ENCODE data around the gene CTIF. TPM values are rescaled to one million over a fixed set of nuclear protein-coding genes. Genes with fewer than 3 reads are reported as not detected.

The CTIF gene
- total and polyA plus RNA-seq, 4 donors, result 10.6 to 26.7 (median 12.3) TPM

GRCh38 chr18:48535956-48536355, 2.9 kb upstream of the CTIF start (continued):
- TF ChIP-seq REST (IDR thresholded peaks at IDR 0.05) (no peak), RXRA (IDR thresholded peaks at IDR 0.05) (no peak), RAD21 (IDR thresholded peaks at IDR 0.05) (no peak)

DNA sequence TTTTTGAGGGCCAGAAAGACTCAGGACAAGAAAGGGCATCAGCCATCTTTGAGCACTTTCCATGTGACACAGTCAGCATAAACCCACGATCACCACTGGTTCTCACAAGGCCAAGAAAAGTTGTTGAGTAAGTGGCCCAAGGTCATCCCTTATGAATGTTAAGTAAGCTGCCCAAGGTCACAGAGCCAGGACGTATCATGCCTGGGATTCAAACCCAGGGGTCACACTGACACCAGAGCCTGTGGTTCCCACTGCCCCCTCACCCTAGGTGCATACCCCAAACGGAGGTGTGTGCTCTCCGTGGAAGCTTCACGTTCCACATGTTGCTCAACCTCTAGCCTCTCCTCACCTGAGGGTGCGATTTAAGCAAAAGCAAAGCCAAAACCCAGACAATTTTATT, 2.3 kb upstream of the CTIF start:
- no peaks in the 10 kb centered on the region for H3K36me3 ChIP-seq (ENCODE audit: control insufficient read depth in 4 of 4, insufficient read depth in 3 of 4, low read depth in 1 of 4, low read length in 3 of 4)
- no peak overlapping the region for H3K9ac ChIP-seq (ENCODE audit: low read depth in 1 of 2, low read length in 2 of 2)
- no peaks in the 10 kb centered on the region for H3K9me3 ChIP-seq (ENCODE audit: control insufficient read depth in 4 of 4, low read length in 3 of 4)
- no peaks in the 10 kb centered on the region for H3K27me3 ChIP-seq (ENCODE audit: control insufficient read depth in 4 of 4, insufficient read depth in 4 of 4, low read length in 3 of 4)
- no peak overlapping the region for H3K4me3 ChIP-seq (ENCODE audit: low read depth in 1 of 3, low read length in 3 of 3)
- no peak overlapping the region for H3K27ac ChIP-seq (ENCODE audit: low read depth in 1 of 2, low read length in 2 of 2)
- H3K4me1 ChIP-seq (ENCODE audit: control insufficient read depth in 4 of 4, insufficient read depth in 4 of 4, low read length in 3 of 4), result peaks cover 0 to 15% (median 9%) of the 10 kb centered on the region in 4 donors
- TF ChIP-seq SP1 (IDR thresholded peaks at IDR 0.05) (no peak), NR2F2 (IDR thresholded peaks at IDR 0.05) (no peak), FOXA2 (IDR thresholded peaks at IDR 0.05) (no peak), FOXA1 (IDR thresholded peaks at IDR 0.05) (no peak), JUND (IDR thresholded peaks at IDR 0.05) (no peak)
- WGBS, result 77% methylated on average over 6 of the region's 6 CpGs
- DNase-seq (ENCODE audit: low spot score), result no peak

DNA sequence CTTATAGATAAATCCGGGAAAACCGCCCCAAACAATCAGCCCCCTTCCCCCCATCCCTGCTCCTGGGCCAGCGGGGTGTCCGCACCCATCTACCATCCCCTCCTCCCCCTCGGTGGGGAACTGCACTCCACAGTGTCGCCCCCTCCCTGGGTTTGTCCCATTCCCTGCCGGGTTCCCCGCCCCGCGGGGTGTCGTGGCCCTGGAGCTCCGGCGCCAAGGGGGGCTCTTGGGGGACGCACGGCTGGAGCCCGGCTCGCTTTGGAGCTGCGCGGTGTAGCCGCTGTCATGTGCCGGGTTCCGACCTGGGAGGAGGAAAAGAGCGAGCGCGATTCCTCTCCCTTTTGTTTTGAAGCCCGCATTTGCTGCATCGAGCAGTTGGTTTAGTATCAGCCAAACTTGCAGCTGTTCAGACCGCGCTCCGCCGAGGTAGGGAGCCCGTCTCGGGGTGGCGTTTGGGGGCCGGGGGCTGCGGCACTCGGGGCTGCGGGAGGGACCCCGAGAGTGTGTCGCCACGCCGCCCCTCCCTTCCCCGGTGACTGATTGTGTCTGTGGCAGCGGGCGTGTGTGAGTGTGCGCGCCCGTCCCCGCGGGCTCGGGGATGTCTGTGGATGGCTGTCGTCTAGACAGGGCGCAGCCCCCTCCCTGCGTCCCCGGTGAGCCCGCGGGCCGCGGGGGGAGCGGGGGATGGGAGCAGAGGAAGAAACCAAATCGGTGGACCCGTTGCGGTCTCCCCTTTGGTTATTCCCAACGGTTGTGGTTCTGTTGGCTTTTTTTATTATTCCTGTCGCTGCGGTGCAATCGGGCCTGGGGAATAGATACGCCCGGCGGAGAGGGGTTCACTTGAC, 797 bp downstream of the CTIF start:
- TF ChIP-seq TAF1 (conservative IDR thresholded peaks at IDR 0.05) (no peak), CTCF (IDR thresholded peaks at IDR 0.05; ENCODE audit: low read depth, low read length, missing input control) (no peak), MAX (IDR thresholded peaks at IDR 0.05) (no peak), SP1 (IDR thresholded peaks at IDR 0.05) (no peak), YY1 (IDR thresholded peaks at IDR 0.05) (no peak), JUND (IDR thresholded peaks at IDR 0.05) (no peak), ZBTB33 (IDR thresholded peaks at IDR 0.05) (no peak), REST (IDR thresholded peaks at IDR 0.05) (no peak), EGR1 (IDR thresholded peaks at IDR 0.05; ENCODE audit: low read depth in 2 of 2) (no peak), HNF4G (IDR thresholded peaks at IDR 0.05) (no peak), NR2F2 (IDR thresholded peaks at IDR 0.05) (no peak)
- Histone ChIP-seq H3K27ac (ENCODE audit: low read depth in 1 of 2, low read length in 2 of 2) (peak overlapping the region; percentile 87 to 93), H3K4me1 (ENCODE audit: control insufficient read depth in 4 of 4, insufficient read depth in 4 of 4, low read length in 3 of 4) (peaks cover 1 to 21% (median 15%) of the 10 kb centered on the region in 4 donors), H3K4me3 (ENCODE audit: low read depth in 1 of 3, low read length in 3 of 3) (peak overlapping the region; percentile 70 to 90 (median 90)), H3K9me3 (ENCODE audit: control insufficient read depth in 4 of 4, low read length in 3 of 4) (no peaks in the 10 kb centered on the region), H3K36me3 (ENCODE audit: control insufficient read depth in 4 of 4, insufficient read depth in 3 of 4, low read depth in 1 of 4, low read length in 3 of 4) (no peaks in the 10 kb centered on the region), H3K9ac (ENCODE audit: low read depth in 1 of 2, low read length in 2 of 2) (peak overlapping the region; percentile 22 to 78), H3K27me3 (ENCODE audit: control insufficient read depth in 4 of 4, insufficient read depth in 4 of 4, low read length in 3 of 4) (no peaks in the 10 kb centered on the region)
- under 1% methylated on average over 70 of the region's 70 CpGs for whole genome bisulfite sequencing
- peak; percentile 49 for DNase-seq (ENCODE audit: low spot score)

All from liver (tissue), 9 donors.